Stimulated activated memory B cell treated with anti-CD40 and anti-IgM and Interleukin-4, amounts not matched to agents 10 μg/mL and 1 μg/mL and 100 μg/mL, for 72 hours (primary cell): ENCODE results near the gene AP1B1.
"Not testable (repeated sequence)": the region's sequence is repeated elsewhere in the genome, so short reads cannot be mapped to it uniquely, and the experiment has no call there.

Source experiments
- ATAC-seq: fragments of 150-1000 bp; cut with Tn5 transposase; 2 replicates; pipeline ENCODE4 v1.10.0; 2021
- H3K27ac Mint-ChIP-seq: one replicate; pipeline ENCODE4 v1.8.0; 2022; ENCODE audit warnings: mild to moderate bottlenecking, mixed read lengths
- H3K27me3 Mint-ChIP-seq: one replicate; pipeline ENCODE4 v1.8.0; 2022; ENCODE audit warnings: mixed read lengths
- H3K36me3 Mint-ChIP-seq: one replicate; pipeline ENCODE4 v1.8.0; 2022; ENCODE audit warnings: mixed read lengths
- H3K4me1 Mint-ChIP-seq: one replicate; pipeline ENCODE4 v1.8.0; 2022; ENCODE audit warnings: mixed read lengths
- H3K4me3 Mint-ChIP-seq: one replicate; pipeline ENCODE4 v1.8.0; 2022; ENCODE audit warnings: mild to moderate bottlenecking, moderate library complexity, mixed read lengths
- H3K9me3 Mint-ChIP-seq: one replicate; pipeline ENCODE4 v1.8.0; 2022; ENCODE audit warnings: mixed read lengths

The AP1B1 gene

DNA sequence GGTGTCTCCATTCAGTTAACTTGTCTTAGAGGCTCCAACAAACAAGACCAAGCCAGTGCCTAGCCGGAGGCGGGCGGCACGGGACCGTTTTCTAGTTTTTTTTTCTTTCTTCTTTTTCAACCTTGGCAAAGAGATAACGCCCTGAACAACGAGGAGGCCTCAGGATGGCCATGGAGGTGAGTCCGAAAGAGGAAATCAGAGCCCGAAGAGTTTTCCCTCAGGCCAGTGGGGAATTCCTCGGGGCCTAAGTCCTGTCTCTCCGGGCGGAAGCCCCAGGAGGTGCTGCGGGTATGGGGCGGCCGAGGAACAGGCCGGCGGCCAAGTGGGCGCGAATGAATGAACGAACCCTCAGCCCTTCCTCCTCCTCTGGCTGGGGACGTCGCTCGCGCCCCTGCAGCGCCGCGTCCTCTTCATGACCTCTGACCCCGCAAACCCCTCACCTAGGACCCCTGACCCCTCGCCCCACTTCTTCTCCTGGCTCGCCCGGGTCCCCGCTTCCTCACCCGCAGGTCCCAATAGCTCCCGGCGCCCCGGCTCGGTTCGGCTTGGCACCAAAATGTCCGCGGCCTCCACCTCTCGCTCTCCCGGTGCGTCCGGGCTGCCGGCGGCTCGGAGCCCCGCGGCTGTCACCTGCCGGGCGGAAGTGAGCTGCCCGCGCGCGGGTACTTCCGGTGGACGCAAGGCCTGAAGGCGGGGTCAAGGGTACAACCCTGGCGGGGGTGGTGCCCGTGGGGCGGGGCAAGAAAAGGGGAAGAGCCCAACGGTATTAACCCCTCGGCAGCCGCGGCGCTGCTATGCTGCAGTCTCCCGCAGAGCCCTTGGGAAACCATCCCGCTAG is at the start of gene AP1B1:
Gene AP1B1 (minus strand): TSS at position 650 of the 838 bp plus-strand sequence. CDS start 21,327 bp downstream, outside the sequence.
- Mint-ChIP-seq H3K36me3 (peaks cover 23% of the 10 kb centered on the region), H3K9me3 (no peaks in the 10 kb centered on the region), H3K27ac (peak within 1 kb of the TSS; percentile 96), H3K4me3 (peak within 1 kb of the TSS; percentile 96), H3K4me1 (peaks cover 56% of the 10 kb centered on the region), H3K27me3 (no peaks in the 10 kb centered on the region)
- ATAC-seq, result peak; percentile 91

DNA sequence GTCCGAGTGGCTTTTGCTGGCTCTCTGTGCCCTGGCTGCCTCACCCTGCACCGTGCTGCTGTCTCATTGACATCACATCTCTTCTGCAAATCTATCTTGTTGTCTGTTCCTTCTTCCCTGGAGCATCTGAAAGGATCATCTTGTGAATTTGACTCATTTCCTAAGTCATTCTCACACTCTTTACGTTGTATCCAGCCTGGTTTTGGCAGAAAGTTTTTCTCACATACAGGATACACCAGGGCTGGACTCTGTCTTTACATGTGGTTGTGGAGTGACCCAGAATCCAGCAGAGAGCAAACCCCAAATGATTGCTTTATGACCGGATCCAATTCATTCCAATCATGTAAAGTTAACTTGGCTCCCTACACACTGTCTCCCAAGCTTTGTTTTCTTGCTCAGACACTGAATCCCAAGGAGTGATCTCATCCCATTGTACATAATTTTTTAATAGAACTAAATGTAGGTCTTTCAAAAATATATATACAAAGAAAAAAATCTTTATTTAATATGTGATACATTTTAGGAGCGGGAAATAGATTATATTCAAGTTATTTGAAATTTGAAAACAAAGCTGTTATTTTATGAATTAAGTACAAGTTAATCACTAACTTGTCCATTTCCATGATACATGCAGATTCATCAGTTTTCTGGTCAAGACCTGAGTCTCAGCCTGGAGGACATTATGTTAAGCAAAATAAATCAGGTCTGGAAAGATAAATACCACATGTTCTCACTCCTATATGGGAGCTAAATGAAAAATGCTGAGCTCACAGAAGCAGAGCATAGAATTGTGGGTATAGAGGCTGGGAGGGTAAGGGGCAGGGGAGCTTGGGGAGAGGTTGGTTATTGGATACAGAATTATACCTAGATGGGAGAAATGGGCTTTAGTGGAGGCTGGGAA is 47.1 kb upstream of the AP1B1 start:
- Mint-ChIP-seq H3K4me1 (no peaks in the 10 kb centered on the region), H3K36me3 (no peaks in the 10 kb centered on the region), H3K4me3 (no peak overlapping the region), H3K27me3 (peaks cover 32% of the 10 kb centered on the region), H3K9me3 (no peaks in the 10 kb centered on the region), H3K27ac (no peak overlapping the region)
- ATAC-seq, result no peak

DNA sequence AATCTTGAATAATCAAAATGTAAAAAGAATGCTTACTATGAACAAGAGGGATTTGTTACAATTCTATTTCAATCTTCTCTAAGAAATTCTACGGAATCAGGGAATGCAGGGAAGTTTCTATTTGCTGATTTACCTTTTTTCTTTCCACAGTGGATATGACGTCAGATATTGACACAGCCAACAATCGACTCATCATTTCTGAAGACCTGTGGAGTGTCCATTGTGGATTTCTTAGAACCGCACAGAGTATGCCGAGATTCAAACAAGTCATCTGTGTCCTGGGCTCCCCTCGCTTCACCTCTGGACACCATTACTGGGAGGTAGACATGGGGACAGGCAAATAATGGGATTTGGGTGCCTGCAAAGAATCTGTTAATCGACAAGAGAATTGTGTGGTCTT is 45.9 kb upstream of the AP1B1 start:
- no peak overlapping the region for H3K4me3 Mint-ChIP-seq
- no peaks in the 10 kb centered on the region for H3K4me1 Mint-ChIP-seq
- no peaks in the 10 kb centered on the region for H3K9me3 Mint-ChIP-seq
- peaks cover 35% of the 10 kb centered on the region for H3K27me3 Mint-ChIP-seq
- no peaks in the 10 kb centered on the region for H3K36me3 Mint-ChIP-seq
- ATAC-seq, result no peak
- no peak overlapping the region for H3K27ac Mint-ChIP-seq

DNA sequence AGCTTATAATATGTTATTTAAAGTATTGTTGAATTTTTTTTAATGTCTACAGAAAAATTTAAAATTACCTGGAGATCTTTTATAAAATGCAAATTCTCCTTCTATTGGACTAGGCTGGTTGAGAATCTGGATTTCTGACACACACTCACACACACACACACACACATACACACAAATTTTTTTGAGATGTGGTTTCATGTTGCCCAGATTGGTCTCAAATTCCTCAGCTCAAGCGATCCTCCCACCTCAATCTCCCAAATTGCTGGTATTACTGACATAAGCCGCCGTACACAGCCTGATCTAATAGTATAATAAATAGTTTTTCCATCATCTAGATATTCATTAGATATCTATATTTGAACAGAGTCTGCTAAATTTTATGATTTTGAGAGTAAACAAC is 45.5 kb upstream of the AP1B1 start:
- H3K9me3 Mint-ChIP-seq, result no peaks in the 10 kb centered on the region
- H3K36me3 Mint-ChIP-seq, result no peaks in the 10 kb centered on the region
- peaks cover 39% of the 10 kb centered on the region for H3K27me3 Mint-ChIP-seq
- H3K27ac Mint-ChIP-seq, result no peak overlapping the region
- H3K4me1 Mint-ChIP-seq, result no peaks in the 10 kb centered on the region
- ATAC-seq, result no peak
- H3K4me3 Mint-ChIP-seq, result no peak overlapping the region

DNA sequence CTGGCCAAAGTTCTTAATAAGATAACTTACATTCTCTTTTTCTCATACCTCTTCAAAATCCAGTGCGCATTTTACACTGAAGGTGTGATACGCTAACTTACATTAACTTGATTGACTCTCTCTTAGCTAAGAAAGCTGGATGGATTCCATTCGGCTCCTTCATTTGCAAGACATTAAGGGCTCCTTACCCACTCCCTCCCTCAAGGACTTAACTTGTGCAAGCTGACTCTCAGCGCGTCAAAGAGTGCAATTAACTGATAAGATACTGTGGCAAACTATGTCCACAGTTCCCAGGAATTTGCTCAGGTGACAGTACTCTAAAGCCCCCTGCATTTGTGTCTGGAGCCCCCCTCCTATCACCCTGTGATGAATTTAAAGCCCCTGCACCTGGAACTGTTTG is 43.6 kb upstream of the AP1B1 start:
- Mint-ChIP-seq H3K4me3 (no peak overlapping the region), H3K4me1 (no peaks in the 10 kb centered on the region), H3K9me3 (no peaks in the 10 kb centered on the region), H3K27me3 (peaks cover 44% of the 10 kb centered on the region), H3K27ac (no peak overlapping the region), H3K36me3 (no peaks in the 10 kb centered on the region)
- ATAC-seq, result no peak

DNA sequence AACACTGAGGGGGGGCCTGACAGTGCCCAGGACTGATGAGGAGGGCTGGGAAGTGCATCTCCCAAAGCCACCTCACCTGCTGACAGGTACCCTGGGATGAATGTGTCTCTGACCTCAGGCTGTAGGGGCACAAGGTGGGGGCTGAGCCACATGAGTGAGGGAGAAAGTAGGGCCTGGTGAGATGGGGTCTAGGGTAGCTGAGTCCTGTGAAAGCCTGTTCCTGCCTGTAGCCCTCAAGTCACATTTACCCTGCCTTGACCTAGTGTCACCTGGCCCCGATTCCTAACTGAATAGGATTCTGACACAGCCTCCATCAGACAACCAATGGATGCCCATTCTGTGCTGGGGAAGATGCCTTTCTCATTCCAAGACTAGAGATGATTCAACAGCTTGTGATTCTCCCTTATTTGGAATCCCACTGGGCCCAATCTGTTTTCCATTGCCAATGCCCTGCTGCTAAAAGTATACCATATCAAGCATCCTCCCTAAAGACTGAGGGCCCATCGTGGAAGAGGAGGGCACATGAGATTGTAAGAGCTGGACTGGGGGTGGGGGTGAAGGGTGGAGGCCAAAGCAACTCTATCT is 38.9 kb upstream of the AP1B1 start:
- Mint-ChIP-seq H3K4me3 (no peak overlapping the region), H3K9me3 (no peaks in the 10 kb centered on the region), H3K27me3 (peaks cover 14% of the 10 kb centered on the region), H3K4me1 (no peaks in the 10 kb centered on the region), H3K27ac (no peak overlapping the region), H3K36me3 (no peaks in the 10 kb centered on the region)
- no peak for ATAC-seq

DNA sequence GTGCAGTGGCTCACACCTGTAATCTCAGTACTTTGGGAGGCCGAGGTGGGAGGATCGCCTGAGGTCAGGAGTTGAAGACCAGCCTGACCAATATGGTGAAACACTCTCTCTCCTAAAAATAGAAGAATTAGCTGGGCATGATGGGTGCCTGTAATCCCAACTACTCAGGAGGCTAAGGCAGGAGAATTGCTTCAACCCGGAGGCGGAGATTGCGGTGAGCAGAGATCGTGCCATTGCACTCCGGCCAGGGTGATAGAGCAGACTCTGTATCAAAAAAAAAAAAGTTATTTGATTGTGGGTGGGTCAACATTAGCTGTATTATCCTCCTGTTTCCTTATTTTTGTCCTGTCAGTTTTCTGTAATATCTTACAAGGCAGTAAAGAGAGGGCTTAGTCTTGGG is 38.1 kb upstream of the AP1B1 start:
- H3K27ac Mint-ChIP-seq, result no peak overlapping the region
- H3K4me1 Mint-ChIP-seq, result peaks cover 5% of the 10 kb centered on the region
- no peaks in the 10 kb centered on the region for H3K36me3 Mint-ChIP-seq
- ATAC-seq, result no peak
- H3K9me3 Mint-ChIP-seq, result no peaks in the 10 kb centered on the region
- H3K4me3 Mint-ChIP-seq, result no peak overlapping the region
- peaks cover 14% of the 10 kb centered on the region for H3K27me3 Mint-ChIP-seq

DNA sequence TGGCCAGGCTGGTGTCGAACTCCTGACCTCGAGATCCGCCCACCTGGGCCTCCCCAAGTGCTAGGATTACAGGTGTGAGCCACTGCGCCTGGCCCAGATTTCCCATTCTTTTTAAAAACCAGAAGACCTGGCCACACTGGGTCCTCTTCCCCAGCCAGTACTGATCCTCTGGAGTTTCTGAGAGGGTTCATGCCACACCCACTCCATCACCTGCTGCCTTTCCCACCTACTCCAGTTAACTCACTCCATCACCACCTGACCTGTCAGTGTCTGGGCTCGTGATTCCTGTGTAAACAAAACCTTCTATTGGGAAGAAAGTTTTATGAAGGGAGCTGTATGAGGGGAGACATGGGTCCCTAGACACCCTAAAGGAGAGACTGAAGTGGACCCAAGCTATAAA is 30.3 kb upstream of the AP1B1 start:
- H3K36me3 Mint-ChIP-seq, ATAC-seq, H3K27me3 Mint-ChIP-seq, H3K27ac Mint-ChIP-seq, H3K9me3 Mint-ChIP-seq, H3K4me3 Mint-ChIP-seq: not testable (repeated sequence)
- H3K4me1 Mint-ChIP-seq, result peaks cover 51% of the 10 kb centered on the region

DNA sequence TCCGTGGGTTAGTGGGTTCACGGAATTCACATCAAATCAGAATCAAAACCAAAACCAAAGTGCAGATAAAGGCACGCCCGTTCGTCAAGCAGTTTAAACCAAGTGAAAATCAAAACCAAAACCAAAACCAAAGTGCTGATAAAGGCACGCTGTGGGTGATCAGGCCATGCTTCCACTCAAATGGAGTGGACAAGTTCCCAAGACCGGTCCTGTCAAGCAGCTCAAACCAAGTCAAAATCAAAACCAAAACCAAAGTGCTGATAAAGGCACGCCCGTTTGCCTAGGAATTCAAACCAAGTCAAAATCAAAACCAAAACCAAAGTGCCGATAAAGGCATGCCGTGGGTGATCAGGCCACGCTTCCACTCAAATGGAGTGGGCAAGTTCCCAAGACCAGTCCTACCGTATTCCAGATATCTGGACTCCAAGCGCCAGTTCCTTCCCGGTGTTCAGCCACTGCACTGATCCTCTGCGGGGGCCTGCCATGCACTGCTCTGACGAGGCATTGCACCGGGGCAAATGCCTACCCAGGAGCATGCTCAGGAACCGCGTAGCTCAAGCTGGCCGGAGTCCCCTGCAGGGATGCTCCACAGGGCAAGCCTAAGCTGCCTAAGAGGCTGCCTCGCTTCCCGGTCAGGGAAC is 26.7 kb upstream of the AP1B1 start:
- not testable (repeated sequence) for H3K36me3 Mint-ChIP-seq, H3K9me3 Mint-ChIP-seq, H3K27me3 Mint-ChIP-seq
- peak overlapping the region; percentile 84 for H3K4me3 Mint-ChIP-seq
- peak; percentile 54 for ATAC-seq
- H3K4me1 Mint-ChIP-seq, result peaks cover 52% of the 10 kb centered on the region
- H3K27ac Mint-ChIP-seq, result peak overlapping the region; percentile 91

DNA sequence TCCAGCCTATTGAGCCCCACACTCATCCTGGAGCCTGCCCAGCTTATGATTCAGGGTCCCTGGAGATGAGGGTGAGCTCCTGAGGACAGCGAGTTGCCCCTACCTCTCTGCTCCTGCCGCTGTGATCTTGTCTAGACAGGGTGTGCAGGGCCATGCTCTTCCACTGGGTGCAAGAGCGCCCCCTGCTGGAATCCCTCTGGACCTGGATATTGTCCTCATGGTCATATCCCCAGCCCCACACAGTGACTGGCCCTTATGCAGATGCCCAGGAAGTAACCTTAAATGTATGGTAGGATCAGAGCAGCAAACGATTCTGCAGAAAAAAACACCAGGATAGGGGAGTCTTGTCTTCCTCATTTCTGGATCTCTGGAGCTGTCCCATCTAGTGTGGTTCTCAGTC is 24.4 kb upstream of the AP1B1 start:
- not testable (repeated sequence) for H3K9me3 Mint-ChIP-seq, H3K4me3 Mint-ChIP-seq
- peaks cover 46% of the 10 kb centered on the region for H3K4me1 Mint-ChIP-seq

DNA sequence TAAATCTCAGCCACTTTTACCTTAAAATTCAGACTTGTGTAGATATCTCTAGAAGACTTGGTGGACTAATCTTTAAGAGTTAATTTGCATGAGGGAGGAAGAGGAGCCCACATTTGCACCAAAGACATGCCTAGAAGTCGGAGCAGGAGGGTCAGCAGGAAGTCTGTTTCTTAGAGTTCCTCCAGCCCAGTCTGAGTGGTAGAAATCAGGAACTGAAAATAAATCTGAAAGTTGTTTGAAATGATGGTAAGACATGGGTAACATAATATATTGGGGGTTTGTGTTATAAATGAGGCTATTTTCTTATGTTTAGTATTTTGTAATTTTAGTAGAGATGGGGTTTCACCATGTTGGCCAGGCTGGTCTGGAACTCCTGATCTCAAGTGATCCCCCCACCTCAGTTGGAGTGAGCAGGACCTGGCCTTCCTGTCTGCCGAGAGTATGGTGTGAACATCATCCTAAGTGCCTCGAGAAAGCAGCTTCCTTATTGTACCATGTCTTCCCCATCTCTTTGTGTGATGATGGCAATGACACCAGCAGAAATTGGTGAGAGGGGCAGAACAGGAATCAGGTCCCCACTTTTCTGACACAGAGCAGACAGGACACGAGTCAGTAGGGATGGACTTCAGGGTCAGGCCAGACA is 23.3 kb upstream of the AP1B1 start:
- H3K4me1 Mint-ChIP-seq, result peaks cover 46% of the 10 kb centered on the region
- peak; percentile 87 for ATAC-seq
- H3K36me3 Mint-ChIP-seq, H3K9me3 Mint-ChIP-seq, H3K27me3 Mint-ChIP-seq: not testable (repeated sequence)
- peak overlapping the region; percentile 73 for H3K27ac Mint-ChIP-seq
- peak overlapping the region; percentile 17 for H3K4me3 Mint-ChIP-seq

More for the DNA sequence above, 24.4 kb upstream of the AP1B1 start:
- not testable (repeated sequence) for H3K36me3 Mint-ChIP-seq, H3K27ac Mint-ChIP-seq, ATAC-seq, H3K27me3 Mint-ChIP-seq

DNA sequence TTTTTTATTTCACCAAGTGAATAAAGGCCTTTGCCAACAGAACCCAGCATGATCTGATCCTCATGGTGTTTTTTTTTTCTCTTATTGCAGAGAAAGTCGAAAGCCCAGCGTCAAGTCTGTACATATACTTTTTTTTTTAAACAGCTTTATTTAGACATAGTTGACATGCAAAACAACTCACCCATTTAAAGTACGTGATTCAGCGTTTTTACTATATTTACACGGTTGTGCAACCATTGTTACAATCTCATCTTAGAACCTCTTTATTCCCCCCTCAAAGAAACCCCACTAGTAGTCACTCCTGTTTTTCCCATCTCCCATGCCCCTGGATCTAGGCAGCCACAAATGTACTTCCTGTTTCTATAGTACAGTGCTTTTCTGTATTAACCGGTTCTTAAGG is 20.6 kb upstream of the AP1B1 start:
- no peak for ATAC-seq
- Mint-ChIP-seq H3K27ac (no peak overlapping the region), H3K36me3 (no peaks in the 10 kb centered on the region), H3K9me3 (no peaks in the 10 kb centered on the region), H3K4me1 (peaks cover 30% of the 10 kb centered on the region), H3K4me3 (no peak overlapping the region), H3K27me3 (no peaks in the 10 kb centered on the region)

DNA sequence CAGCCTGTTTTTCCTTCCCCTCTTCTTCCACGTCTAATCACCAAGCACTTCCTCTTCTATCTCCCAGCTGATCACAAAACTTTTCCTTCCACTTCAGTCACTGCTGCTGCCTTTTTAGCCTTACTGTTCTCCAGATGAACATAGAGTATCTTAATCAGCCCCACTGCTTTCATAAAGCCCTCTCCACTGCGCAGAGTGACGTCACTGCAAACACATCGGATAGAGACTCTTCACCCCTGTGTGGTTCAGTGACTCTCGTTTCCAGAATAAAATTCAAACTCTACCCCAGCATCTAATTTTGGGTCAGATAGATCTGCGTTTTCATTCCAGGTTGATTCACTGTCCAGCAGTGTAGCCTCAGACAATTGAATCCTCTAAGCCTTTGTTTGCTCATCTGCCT is 13.2 kb upstream of the AP1B1 start:
- not testable (repeated sequence) for H3K27ac Mint-ChIP-seq, ATAC-seq, H3K9me3 Mint-ChIP-seq

DNA sequence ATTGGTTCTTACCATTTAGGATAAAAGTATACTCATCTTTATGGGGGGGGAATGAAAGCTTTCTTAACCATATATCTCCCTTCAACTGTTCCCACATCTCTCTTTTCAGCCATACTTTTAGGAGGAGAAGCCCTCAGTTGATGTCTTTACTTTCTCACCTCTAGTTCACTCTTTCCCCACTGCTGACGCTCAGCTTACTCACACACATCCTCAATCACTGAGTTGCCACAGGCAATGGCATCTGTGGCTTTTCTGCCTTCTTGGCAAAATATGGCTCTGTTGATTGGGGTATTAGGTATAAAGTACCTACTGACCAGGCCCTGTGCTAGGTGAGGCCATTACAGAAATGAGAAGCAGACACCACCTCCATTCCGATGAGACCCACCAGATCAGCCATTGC is 12.2 kb upstream of the AP1B1 start:
- Mint-ChIP-seq H3K9me3 (no peaks in the 10 kb centered on the region), H3K4me3 (no peak overlapping the region), H3K4me1 (peaks cover 2% of the 10 kb centered on the region), H3K27ac (no peak overlapping the region), H3K36me3 (no peaks in the 10 kb centered on the region), H3K27me3 (peaks cover 21% of the 10 kb centered on the region)
- ATAC-seq, result no peak

More for the DNA sequence above, 13.2 kb upstream of the AP1B1 start:
- not testable (repeated sequence) for H3K36me3 Mint-ChIP-seq, H3K4me1 Mint-ChIP-seq, H3K4me3 Mint-ChIP-seq
- H3K27me3 Mint-ChIP-seq, result peaks cover 21% of the 10 kb centered on the region

DNA sequence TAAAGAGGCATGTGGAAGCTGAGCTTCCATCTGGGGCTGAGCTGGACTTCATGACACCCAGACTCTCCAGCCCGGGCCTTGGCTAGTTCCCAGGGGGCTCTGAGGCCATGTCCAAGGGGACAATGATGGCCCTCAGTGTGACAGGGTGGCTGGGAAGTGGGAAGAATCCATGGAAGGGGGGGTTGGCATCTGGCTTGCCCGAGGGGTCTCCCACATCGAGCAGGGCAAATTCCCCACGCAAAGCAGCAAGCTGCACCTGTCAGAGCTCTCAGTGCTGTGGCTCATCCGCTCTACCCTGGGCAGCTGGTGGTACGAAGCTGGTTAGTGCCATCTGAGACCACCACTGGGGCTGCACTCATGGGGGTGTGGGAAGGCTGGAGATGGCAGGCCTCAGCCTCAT is 9.4 kb upstream of the AP1B1 start:
- Mint-ChIP-seq H3K27me3 (peaks cover 21% of the 10 kb centered on the region), H3K27ac (no peak overlapping the region), H3K36me3 (no peaks in the 10 kb centered on the region)

More for the DNA sequence above, 9.4 kb upstream of the AP1B1 start:
- no peak overlapping the region for H3K4me3 Mint-ChIP-seq
- H3K4me1 Mint-ChIP-seq, result peaks cover 22% of the 10 kb centered on the region
- no peak for ATAC-seq
- H3K9me3 Mint-ChIP-seq, result no peaks in the 10 kb centered on the region
